ENCODE results near the gene ABCC1.

The ABCC1 gene

DNA sequence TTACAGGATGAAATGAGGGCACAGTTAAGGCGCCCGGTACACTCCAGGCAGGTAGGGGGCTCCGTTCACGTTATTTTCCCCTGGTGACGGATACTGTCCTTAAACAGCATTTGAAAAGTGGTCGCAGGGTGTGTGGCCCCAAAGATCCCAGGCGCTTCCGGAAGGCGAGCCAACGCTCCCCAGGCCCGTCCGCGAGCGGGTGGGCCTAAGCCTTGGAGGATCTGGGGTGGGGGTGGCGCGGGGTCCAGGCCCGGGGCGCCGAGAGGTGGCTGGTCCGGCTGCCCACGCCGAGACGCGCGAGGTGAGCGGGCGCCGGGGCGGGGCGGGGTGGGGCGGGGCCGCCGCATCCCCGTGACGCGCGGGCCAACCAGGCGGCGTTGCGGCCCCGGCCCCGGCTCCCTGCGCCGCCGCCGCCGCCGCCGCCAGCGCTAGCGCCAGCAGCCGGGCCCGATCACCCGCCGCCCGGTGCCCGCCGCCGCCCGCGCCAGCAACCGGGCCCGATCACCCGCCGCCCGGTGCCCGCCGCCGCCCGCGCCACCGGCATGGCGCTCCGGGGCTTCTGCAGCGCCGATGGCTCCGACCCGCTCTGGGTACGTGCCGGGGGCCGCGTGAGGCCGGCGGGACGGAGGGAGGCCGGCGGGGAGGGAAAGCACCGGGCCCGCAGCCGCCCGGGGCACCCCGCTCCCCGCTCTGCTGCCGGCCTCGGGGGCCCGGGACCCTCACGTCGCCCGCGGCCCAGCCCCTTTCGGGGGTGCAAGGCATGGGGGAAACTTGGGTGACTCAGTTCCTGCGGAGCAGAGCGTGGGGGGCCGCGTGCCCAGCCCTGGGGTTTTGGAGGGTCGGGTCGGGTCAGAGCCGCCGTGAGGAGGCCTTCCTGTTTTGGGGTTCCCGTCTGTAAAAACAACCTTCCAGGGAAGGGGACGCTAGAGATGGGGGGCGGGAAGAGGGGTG lies at the start of gene ABCC1:
Gene ABCC1, plus strand, starts transcription at position 407 of the 951 bp plus-strand sequence. Its CDS starts 136 bp downstream, at position 543.
- FAIRE-seq (no peak), DNase-seq (ENCODE audit: insufficient read length, low spot score) (peak; percentile 69)
- TF ChIP-seq, protein P1, sequence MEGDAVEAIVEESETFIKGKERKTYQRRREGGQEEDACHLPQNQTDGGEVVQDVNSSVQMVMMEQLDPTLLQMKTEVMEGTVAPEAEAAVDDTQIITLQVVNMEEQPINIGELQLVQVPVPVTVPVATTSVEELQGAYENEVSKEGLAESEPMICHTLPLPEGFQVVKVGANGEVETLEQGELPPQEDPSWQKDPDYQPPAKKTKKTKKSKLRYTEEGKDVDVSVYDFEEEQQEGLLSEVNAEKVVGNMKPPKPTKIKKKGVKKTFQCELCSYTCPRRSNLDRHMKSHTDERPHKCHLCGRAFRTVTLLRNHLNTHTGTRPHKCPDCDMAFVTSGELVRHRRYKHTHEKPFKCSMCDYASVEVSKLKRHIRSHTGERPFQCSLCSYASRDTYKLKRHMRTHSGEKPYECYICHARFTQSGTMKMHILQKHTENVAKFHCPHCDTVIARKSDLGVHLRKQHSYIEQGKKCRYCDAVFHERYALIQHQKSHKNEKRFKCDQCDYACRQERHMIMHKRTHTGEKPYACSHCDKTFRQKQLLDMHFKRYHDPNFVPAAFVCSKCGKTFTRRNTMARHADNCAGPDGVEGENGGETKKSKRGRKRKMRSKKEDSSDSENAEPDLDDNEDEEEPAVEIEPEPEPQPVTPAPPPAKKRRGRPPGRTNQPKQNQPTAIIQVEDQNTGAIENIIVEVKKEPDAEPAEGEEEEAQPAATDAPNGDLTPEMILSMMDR (IDR thresholded peaks at IDR 0.05; ENCODE audit: insufficient read depth, missing control alignments): no peak

GRCh38 chr16:15900357-15900756 lies 49.1 kb upstream of the ABCC1 start:
- no peak for DNase-seq (ENCODE audit: insufficient read length, low spot score)
- TF ChIP-seq, protein P1 (IDR thresholded peaks at IDR 0.05; ENCODE audit: insufficient read depth, missing control alignments): no peak
- FAIRE-seq: no peak

GRCh38 chr16:15900901-15901500 lies 48.4 kb upstream of the ABCC1 start:
- TF ChIP-seq, protein P1 (IDR thresholded peaks at IDR 0.05; ENCODE audit: insufficient read depth, missing control alignments): no peak
- DNase-seq (ENCODE audit: insufficient read length, low spot score): no peak
- FAIRE-seq: no peak

DNA sequence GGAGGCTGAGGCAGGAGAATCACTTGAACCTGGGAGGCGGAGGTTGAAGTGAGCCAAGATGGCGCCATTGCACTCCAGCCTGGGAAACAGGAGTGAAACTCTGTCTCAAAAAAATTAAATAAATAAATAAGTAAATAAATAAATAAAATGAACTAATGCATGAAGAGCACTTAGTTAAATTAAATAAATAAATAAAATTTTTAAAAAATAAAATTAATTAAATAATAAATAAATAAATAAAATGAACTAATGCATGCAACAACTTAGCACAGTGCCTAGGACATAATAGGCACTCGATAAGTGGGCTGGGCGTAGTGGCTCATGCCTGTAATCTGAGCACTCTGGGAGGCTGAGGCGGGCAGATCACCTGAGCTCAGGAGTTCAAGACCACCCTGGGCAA lies 45.5 kb upstream of the ABCC1 start:
- TF ChIP-seq, protein P1 (IDR thresholded peaks at IDR 0.05; ENCODE audit: insufficient read depth, missing control alignments): no peak
- no peak for FAIRE-seq

DNA sequence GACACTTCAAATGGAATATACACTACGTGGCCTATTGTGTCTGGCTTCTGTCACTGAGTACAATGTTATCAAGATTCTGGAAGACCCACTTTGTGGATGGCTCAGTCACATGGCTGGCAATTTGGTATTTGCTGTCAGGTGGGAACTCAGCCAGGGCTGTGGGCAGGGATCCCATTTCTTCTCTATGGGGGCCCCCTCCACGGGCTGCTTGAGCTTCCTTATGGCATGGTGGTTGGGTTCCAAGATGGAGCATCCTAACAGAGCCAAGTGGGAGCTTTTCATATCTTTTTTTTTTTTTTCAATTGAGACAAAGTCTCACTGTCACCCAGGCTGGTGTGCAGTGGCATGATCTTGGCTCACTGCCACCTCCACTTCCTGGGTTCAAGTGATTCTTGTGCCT lies 43.0 kb upstream of the ABCC1 start:
- no peak for DNase-seq (ENCODE audit: insufficient read length, low spot score)
- TF ChIP-seq, protein P1 (IDR thresholded peaks at IDR 0.05; ENCODE audit: insufficient read depth, missing control alignments): no peak
- no peak for FAIRE-seq

More for the DNA sequence above, 45.5 kb upstream of the ABCC1 start:
- DNase-seq (ENCODE audit: insufficient read length, low spot score): no peak

GRCh38 chr16:15907863-15908478 lies 41.4 kb upstream of the ABCC1 start:
- no peak for FAIRE-seq
- TF ChIP-seq, protein P1 (IDR thresholded peaks at IDR 0.05; ENCODE audit: insufficient read depth, missing control alignments): no peak
- DNase-seq (ENCODE audit: insufficient read length, low spot score): no peak
